ENCODE measurements around the gene LUC7L2.
"Not testable (repeated sequence)": the region's sequence is repeated elsewhere in the genome, so short reads cannot be mapped to it uniquely, and the experiment has no call there.

LUC7L2 gene

DNA sequence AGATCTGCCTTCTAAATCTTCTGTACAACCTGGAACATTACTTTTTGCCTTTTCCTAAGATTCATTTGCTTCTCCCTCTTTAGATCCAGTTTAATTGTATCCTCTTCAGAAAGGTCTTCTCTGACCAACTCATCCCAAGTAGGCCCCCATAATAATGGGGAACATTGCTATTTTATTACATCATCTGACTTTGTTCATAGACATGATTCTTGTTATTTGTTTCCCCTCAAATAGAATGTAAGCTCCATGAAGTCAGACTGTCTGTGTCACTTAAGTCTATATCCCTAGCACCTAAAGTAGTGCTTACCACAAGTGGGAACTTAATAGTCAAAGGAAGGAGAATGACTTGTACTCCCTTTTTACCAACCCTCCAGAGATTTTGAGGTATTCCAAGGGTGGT, 37.5 kb downstream of the LUC7L2 start:
- no peak for DNase-seq

DNA sequence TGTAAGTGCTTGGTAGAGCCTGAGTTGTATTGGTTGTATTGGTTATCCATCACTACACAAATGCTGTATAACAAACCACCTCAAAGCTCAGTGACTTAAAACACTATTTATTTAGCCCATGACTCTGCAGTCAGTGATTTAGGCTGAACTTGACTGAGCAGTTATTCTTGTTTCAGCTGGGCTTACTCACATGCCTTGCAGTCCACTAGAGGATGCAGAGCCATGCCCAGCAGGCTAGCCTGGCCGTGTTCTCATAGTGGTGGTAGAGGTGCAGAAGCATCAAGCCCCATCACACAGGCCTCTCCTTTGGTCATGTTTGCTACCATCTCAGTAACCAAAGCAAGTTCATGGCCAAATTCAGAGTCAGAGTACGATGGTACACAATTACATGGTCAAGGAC, 43.9 kb downstream of the LUC7L2 start:
- DNase-seq, result no peak

DNA sequence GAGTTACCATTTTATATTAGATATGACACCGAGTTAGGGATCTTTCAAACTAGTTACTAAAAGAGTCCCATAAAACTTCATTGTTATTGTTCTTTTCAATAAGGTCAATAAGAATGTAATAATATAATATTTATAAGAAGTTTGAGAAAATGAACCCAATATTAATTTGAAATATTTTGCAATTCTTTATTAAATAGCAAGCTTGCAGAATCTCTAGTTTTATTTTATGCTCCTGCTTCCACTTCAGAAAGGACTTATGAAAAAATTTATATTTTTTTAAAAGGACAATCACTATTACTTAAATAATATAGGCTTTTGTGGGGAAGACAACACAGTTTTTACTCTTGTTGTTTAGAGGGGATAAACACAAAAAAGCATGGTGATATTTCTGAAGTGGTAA, 47.9 kb downstream of the LUC7L2 start:
- no peak for DNase-seq

DNA sequence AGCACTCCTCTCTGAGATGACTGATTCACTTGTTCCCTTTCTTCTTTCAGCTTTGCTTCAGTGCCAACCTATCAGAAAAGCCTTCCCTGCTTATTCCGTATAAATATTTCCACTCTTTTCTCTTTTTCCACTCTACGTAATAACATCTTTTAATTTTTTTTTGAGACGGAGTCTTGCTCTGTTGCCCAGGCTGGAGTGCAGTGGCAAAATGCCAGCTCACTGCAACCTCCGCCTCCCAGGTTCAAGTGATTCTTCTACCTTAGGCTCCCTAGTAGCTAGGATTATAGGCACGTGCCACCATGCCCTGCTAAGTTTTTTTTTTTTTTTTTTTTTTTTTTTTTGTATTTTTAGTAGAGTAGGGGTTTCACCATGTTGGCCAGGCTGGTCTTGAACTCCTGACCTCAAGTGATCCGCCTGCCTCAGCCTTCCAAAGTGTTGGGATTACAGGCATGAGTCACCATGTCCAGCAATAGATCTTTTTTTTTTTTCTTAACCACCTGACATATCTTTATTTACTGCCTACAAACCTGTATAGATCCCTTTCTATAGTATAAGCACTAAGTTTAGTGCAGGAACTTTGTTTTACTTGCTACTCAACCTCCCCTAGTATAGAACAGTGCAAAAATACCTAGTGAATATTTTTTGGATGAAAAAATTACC, 55.2 kb downstream of the LUC7L2 start:
- not testable (repeated sequence) for DNase-seq

DNA sequence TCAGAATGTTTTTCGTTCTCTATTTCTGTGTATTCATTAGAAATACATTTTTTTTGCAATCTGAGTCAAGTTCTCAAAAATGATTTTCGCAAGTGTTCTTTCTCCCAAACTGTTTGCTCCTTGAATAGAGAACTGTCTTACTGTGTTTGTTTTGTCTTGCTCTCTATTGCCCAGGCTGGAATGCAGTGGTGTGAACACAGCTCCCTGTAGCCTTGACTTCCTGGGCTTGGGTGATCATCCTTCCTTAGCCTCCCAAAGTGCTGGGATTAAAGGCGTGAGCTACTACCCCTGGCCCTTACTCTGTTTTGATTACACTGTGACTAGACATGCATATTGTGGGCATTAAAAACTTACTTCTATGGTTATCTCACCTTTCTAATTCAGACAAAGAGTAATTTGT, 56.7 kb downstream of the LUC7L2 start:
- DNase-seq, result no peak

DNA sequence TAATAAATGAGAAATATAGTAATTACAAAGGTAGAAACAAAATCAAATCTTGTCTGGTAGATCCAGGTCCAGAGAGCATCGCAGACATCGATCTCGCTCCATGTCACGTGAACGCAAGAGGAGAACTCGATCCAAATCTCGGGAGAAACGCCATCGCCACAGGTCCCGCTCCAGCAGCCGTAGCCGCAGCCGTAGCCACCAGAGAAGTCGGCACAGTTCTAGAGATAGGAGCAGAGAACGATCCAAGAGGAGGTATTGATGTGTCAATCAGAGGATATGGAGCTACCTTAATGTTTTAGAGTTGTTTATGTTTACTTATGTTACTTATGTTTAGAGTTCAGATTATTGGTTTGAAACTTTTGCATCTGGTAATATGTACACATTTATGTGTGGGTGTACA, 57.8 kb downstream of the LUC7L2 start:
- no peak for DNase-seq

DNA sequence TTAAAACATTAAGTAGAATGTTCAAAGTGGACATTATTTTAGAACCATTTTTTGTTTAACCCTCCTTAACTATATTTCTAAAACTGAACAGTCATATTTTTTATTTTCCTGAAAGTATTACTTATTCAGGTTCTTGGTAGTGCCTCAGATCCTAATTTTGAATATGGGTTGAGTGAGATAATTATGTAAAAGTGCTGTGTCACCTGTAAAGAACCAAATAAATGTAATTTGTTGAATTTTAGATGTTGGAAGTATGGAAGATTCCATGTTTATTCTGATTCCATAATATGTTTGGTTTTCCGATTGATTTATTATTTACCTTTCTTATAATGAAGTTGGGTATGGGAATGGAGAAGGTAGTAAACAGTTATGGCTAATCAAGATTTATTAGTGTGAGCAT, 61.4 kb downstream of the LUC7L2 start:
- no peak for DNase-seq

DNA sequence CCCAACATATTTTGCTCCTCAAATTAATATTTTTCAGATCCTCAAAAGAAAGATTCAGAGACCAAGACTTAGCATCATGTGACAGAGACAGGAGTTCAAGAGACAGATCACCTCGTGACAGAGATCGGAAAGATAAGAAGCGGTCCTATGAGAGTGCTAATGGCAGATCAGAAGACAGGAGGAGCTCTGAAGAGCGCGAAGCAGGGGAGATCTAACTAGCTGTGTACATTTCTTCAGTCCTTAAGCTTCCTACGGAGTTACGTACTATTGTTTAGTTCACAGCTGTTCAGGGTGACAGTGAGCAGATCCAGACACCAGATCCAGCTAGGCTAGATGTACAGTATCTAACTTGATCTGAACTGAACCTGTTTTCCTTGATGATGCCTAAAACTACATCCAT, 62.4 kb downstream of the LUC7L2 start:
- no peak for DNase-seq

DNA sequence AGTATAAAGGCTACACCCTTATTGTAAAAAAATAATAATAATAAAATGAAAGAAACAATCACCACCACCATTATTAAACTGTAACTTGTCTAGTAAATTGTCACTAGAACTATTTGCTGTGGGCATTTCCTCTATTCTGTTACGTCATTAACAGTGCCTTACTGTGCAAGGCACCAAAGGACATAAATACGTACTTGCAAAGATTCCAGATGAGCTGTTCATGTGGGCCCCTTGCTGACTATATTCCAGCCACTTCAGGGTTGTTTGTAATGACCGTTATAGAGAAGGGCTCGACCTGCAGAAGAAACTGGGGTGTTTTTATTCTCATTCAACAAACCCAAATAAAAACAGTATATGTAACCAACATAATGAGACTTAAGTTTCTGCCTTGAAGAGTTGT, 63.4 kb downstream of the LUC7L2 start:
- DNase-seq, result no peak

DNA sequence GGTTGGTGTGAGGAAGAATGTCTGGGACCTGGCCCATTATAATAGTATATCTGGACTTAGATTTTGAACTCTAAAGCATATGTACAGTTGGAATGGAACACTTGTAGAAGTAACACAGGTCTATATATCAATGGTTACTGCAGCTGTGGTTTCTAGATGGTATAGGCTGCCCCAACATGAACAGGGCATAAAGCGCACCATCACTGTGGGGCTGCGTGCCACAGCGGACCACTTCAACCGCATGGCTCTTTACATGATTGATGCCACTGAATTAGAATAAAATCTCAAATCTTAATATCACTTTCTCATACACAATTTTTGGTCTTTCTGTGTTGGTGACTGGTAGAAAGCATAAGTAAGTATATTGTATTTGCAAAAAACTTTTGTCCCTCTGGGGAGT, 64.3 kb downstream of the LUC7L2 start:
- DNase-seq, result no peak

DNA sequence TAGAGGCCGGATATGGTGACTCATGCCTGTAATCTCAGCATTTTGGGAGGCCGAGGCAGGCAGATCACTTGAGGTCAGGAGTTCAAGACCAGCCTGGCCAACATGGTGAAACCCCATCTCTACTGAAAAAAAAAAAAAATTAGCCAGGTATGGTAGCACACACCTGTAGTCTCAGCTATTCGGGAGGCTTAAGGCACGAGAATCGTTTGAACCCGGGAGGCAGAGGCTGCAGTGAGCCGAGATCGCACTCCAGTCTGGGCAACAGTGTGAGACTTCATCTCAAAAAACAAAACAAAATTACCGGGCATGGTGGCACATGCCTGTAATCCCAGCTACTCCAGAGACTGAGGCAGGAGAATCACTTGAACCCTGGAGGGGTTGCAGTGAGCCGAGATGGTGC, 66.0 kb downstream of the LUC7L2 start:
- not testable (repeated sequence) for DNase-seq

DNA sequence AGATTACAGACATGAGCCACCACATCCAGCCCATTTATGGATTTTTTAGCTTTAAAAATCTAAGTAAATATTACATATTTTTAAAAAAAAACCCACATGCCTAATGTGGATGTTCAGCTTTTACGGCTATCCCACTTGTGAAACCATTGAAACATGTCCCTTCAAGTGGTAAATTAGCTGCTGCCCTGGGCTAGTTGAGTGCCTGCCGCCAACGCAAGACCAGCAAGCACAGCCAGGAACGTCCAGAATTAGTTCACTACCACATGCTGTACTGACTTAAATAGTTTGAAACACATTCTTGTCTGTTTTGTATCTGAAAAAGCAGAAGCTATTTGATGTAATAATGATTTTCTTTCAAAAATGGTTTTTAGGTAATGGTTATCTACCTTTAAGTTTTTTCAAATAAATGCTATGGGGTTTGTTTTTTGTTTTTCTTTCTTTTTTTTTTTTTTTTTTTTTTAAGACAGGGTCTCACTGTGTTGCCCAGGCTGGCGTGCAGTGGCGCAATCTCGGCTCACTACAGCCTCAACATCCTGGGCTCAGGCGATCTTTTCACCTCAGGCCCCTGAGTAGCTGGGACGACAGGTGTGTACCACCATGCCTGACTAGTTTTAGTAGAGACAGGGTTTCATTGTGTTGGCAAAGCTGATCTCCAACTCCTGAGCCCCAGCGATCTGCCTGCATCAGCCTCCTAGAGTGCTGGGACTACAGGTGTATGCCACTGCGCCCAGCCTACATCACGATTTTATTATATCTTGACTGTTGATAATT, 66.7 kb downstream of the LUC7L2 start:
- DNase-seq, result no peak

DNA sequence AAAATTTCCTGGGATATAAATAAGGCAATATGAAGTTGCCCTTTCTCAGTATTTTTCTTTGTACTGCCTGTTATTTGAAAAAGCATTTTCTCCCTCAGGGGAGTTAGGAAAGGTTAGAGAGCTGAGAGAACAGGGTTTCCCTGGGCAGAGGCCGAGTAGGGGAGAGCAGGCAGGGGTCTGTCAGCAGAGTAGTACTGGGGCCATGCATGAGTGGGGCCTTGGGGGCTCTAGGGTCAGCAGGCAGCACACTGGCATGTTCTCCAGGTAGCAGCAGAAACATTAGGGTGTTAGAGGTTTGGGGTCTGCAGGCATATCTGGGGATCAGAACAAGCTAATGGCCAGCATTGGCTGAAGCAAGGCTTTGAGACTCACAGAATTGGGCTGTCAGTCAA, 67.3 kb downstream of the LUC7L2 start:
- DNase-seq, result no peak

DNA sequence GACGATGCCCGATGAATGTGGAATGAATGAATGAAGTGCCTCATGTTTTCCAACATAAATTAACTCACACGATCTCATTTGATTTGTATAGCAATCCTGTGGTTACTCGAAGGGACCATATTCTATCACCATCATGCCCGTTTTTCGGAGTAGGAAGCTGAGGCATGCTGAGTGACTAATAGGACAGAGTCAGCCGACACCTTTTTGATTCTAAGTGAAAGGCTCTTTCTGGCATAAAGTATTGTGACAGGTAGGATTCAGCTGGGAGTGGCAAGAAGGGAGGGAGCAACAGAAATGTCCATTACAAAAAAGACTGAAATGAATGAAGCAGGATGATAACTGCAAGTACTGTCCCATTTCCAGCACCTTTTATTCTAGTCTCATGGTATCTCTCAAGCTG, 68.1 kb downstream of the LUC7L2 start:
- no peak for DNase-seq

DNA sequence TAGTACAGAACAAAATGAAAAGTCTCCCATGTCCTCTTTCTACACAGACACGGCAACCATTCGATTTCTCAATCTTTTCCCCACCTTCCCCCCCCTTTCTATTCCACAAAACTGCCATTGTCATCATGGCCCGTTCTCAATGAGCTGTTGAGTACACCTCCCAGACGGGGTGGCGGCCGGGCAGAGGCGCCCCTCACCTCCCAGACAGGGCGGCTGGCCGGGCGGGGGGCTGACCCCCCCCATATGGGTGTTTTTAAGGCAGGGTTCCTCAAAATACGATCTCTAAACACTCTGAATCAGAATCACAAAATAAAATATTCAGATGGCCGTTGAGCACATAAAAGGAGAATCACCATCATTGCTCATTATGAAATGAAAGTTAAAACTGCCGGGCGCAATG, 70.0 kb downstream of the LUC7L2 start:
- DNase-seq, result not testable (repeated sequence)

DNA sequence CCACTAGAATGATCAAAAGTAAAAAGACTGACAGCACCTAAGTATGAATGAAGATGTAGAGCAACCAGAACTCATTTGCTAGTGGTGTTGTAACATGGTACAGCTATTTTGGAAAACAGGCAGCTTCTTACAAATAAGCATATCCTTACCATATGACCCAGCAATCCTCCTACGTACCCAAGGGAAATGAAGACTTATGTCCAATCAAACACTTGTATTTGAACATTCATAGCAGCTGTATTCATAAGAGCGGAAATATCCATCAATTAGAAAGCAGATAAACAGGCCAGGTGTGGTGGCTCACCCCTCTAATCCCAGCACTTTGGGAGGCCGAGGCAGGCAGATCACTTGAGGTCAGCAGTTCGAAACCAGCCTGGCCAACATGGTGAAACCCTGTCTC, 70.7 kb downstream of the LUC7L2 start:
- DNase-seq, result no peak

DNA sequence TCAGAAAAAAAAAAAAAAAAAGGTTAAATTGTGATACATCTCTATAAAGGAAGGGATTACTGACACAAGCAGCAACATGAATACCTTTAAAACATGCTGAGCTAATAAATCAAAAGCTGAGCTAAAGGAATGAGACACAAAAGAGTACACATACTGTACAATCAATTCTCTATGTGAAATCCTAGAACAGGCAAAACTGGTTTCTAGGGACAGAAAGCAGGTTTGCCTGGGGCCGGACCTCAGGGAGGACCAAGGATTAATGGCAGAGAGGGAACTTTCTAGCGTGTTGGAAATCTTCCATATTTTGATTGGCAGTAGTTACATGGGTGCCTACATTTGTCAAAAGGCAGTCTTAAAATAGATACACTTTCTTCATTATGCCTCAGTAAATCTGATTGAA, 71.3 kb downstream of the LUC7L2 start:
- no peak for DNase-seq

DNA sequence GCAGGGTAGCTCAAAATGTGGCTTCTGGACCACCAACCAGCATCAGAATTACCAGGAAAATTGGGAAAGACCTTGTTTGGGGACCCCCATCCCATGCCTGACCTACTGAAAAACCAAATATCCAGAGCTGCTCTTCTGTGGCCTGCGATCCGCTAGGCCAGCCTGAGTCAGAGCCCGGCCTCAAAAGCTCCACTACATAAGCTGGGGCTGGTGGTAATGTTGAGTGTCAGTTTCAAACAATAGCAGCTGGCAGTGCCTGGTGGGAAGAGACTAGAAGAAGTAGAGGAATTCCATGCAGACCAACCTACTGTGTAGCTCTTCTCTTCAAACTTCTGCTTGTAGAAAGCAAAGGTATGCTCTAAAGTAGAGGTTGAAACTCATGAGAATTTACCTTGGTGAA, 71.8 kb downstream of the LUC7L2 start:
- DNase-seq, result no peak

DNA sequence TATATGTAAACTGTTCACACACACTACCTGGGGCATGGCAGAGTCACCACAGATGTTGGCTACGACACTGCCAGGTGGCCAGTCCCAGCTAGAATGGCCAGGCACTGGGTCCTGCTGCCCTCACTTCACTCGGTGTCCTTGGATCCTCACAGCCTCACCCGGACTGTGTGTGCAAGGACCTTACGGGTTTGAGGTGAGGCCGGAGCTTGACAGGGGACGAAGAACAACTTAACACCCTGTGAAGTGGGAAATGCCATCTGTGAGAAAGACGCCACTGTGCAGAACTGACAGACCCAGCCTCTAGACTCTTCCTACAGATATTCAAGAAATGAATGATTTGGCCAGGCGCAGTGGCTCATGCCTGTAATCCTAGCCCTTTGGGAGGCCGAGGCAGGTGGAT, 77.1 kb downstream of the LUC7L2 start:
- no peak for DNase-seq

DNA sequence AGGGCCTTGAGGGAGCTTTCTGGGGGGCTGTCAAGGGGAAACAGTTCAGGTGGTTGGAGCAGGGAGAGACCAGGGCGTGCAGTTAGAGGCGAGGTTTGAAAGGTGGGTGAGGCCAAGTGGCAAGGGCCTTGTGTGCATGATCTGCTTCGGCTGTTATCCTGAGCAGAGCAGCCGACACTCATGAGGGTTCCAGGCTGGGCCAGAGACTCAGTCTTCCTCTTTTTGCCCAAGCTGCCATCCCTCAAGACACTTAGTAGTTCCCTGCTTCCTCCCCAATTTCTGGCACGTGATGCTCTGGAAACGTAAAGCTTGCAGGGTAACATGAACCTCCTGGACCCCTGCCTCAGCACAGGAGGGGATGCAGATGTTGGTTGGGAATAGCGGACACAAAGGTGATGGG, 79.7 kb downstream of the LUC7L2 start:
- no peak for DNase-seq

DNA sequence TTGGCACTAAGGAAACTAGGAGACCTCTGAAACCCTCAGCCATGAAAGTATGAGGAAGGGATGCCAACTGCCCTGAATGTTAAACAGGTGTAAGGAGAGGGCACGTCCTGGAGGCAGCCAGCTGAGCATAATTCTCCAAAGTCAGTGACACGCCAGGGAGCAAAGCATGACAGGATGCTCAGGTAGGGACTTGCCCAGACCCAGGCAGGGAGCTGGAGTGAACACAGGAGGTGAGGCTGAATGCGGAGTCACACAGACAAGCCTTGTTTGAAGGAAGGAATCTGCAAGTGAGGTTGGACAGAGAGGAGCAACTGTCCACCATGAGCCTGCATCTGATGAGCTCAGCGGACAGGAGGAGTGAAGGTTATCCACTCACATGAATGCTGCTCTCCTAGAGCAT, 82.3 kb downstream of the LUC7L2 start:
- DNase-seq, result no peak

DNA sequence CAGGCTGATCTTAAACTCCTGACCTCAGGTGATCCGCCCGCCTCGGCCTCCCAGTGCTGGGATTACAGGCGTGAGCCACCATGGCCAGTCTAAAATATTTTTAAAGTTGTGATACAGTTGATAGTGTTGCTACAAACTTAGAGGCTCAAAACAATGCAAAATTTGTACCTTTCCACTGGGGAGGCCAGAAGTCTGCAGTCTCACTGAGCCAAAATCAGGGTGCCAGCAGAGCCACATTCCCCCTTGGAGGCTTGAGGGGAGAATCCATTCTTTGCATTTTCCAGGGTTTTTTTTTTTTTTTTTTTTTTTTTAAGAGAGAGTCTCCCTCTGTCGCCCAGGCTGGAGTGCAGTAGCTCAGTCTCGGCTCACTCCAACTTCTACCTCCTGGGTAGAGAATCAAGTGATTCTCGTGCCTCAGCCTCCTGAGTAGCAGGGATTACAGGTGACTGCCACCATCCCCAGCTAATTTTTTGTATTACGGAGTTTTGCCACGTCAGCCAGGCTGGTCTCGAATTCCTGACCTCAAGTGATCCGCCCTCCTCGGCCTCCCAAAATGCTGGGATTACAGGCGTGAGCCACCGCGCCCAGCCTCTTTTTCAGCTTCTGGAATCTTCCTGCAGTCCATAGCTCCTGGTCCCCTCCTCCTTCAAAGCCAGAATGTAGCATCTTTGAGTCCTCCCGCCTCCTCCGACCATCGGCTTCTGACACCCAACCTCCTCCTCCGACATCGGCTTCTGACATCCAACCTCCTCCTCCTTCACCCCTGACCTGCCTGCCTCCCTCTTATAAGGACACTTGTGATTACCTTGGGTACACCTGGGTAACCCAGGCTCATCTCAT, 86.6 kb downstream of the LUC7L2 start:
- no peak for DNase-seq

DNA sequence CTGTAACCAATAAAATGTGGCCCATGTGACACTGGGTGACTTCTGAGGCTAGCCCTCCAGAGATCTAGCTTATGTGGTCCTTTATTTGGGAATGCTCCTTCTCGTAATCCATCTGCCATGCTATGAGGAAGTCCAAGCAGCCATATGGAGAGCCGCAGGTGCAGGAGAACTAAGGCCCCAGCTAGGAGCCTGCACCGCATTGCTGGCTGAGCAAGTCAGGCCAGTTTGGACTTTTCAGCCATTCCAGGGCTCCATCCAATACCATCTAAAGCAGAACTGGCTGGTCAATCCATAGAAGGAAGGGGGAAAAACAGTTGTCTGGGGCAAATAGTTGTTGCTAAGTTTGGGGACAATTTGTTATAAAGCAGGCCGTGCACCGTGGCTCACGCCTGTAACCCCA, 91.2 kb downstream of the LUC7L2 start:
- DNase-seq, result no peak

DNA sequence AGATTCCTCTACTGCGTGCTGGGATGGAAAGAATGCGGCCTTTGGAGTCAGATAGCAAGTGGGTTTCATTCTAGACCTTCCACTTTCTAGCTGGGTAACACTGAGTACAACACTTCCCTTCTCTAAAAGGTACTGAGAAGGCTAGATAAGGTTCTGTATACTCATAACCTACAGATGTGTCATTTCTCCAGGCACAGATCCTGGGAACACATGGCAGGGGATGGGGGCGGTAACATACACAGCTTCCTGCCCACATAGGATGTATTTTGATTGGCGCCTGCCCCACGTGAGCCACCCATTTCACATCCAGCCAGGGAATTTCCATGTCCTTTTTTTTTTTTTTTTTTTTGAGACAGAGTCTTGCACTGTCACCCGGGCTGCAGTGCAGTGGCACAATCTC, 91.9 kb downstream of the LUC7L2 start:
- DNase-seq, result no peak
